SKM-1 (cell line): ENCODE results near the gene HPSE2.
"Not testable (repeated sequence)": the region's sequence is repeated elsewhere in the genome, so short reads cannot be mapped to it uniquely, and the experiment has no call there.

ENCODE experiments used
- DNase-seq: peaks from one replicate; lab custom pipeline; 2025; ENCODE audit not compliant: unreplicated experiment; lab: John Stamatoyannopoulos, UW

Gene HPSE2

GRCh38 chr10:98576096-98576495, 659.6 kb downstream of the HPSE2 start:
- no peak for DNase-seq

- no peak for DNase-seq
Measured at GRCh38 chr10:98572594-98572993, 663.1 kb downstream of the HPSE2 start.

GRCh38 chr10:98570834-98571233, 664.8 kb downstream of the HPSE2 start:
- no peak for DNase-seq

- DNase-seq: no peak
Measured at GRCh38 chr10:98569853-98570252, 665.8 kb downstream of the HPSE2 start.

GRCh38 chr10:98568551-98568950, 667.1 kb downstream of the HPSE2 start:
- no peak for DNase-seq

- no peak for DNase-seq
Measured at GRCh38 chr10:98567391-98568133, 668.1 kb downstream of the HPSE2 start.

GRCh38 chr10:98563811-98564210, 671.8 kb downstream of the HPSE2 start:
- no peak for DNase-seq

- DNase-seq: no peak
Measured at GRCh38 chr10:98560565-98560964, 675.1 kb downstream of the HPSE2 start.

- no peak for DNase-seq
Measured at GRCh38 chr10:98556061-98556460, 679.6 kb downstream of the HPSE2 start.

GRCh38 chr10:98555021-98555619, 680.5 kb downstream of the HPSE2 start:
- no peak for DNase-seq

- not testable (repeated sequence) for DNase-seq
Measured at GRCh38 chr10:98541561-98541960, 694.1 kb downstream of the HPSE2 start.

- DNase-seq: no peak
Measured at GRCh38 chr10:98539578-98539977, 696.1 kb downstream of the HPSE2 start.

- no peak for DNase-seq
Measured at GRCh38 chr10:98538472-98538871, 697.2 kb downstream of the HPSE2 start.

GRCh38 chr10:98536551-98536950, 699.1 kb downstream of the HPSE2 start:
- no peak for DNase-seq

GRCh38 chr10:98533746-98534445, 701.8 kb downstream of the HPSE2 start:
- DNase-seq: no peak

GRCh38 chr10:98533241-98533640, 702.4 kb downstream of the HPSE2 start:
- DNase-seq: no peak

GRCh38 chr10:98528805-98529183, 706.9 kb downstream of the HPSE2 start:
- DNase-seq: no peak

GRCh38 chr10:98528166-98528804, 707.4 kb downstream of the HPSE2 start:
- DNase-seq: no peak

GRCh38 chr10:98525969-98526368, 709.7 kb downstream of the HPSE2 start:
- no peak for DNase-seq

GRCh38 chr10:98524124-98524523, 711.5 kb downstream of the HPSE2 start:
- DNase-seq: no peak

- DNase-seq: no peak
Measured at GRCh38 chr10:98519841-98520240, 715.8 kb downstream of the HPSE2 start.

GRCh38 chr10:98517672-98518071, 718.0 kb downstream of the HPSE2 start:
- no peak for DNase-seq
